HepG2 (cell line): ENCODE measurements around the gene PKP4. TPM values are rescaled to one million over a fixed set of nuclear protein-coding genes. Genes with fewer than 3 reads are reported as not detected.

Source experiments
- ARID5B ChIP-seq: IDR thresholded peaks from 2 replicates; pipeline ENCODE4 v1.4.0; 2020; ENCODE audit warnings: mild to moderate bottlenecking, missing genetic modification reagents
- HDAC1 ChIP-seq: sonication (generic); formaldehyde crosslinking; IDR thresholded peaks from 2 replicates; pipeline ENCODE4 v1.5.1; 2020; ENCODE audit warnings: mild to moderate bottlenecking, missing genetic modification reagents
- KLF16 ChIP-seq, 2 experiments: sonication (generic) in 1 of 2; formaldehyde crosslinking in 1 of 2; IDR thresholded peaks; 2 replicates each; pipeline versions ENCODE4 v1.6.1 to v1.8.0; 2016 to 2023; ENCODE audit warnings: missing genetic modification reagents in 2 of 2, missing compliant biosample characterization in 1 of 2
- POLR2AphosphoS2 ChIP-seq: IDR thresholded peaks from 2 replicates; pipeline ENCODE4 v1.6.1; 2011; ENCODE audit warnings: low read depth, low read length, improper control_type of control experiment
- RARA ChIP-seq: IDR thresholded peaks from 2 replicates; pipeline ENCODE4 v1.6.1; 2016; ENCODE audit warnings: missing genetic modification reagents, missing compliant biosample characterization
- SYNCRIP ChIP-seq: fragments of 200-400 bp; formaldehyde crosslinking; IDR thresholded peaks from 2 replicates; pipeline ENCODE4 v1.6.1; 2018; ENCODE audit warnings: mild to moderate bottlenecking, low read depth, low read length; ENCODE audit not compliant: insufficient read depth
- TEAD3 ChIP-seq: optimal IDR thresholded peaks from 2 replicates; pipeline ENCODE3; 2016; ENCODE audit warnings: borderline replicate concordance
- ZBED4 ChIP-seq: sonication (generic); formaldehyde crosslinking; IDR thresholded peaks from 2 replicates; pipeline ENCODE4 v1.4.0; 2020; ENCODE audit warnings: missing genetic modification reagents, borderline replicate concordance
- ZBTB20 ChIP-seq: sonication (generic); formaldehyde crosslinking; IDR thresholded peaks from 2 replicates; pipeline ENCODE4 v1.8.1; 2023; ENCODE audit warnings: missing genetic modification reagents, low read depth, mild to moderate bottlenecking, borderline replicate concordance
- ZNF20 ChIP-seq: sonication (generic); formaldehyde crosslinking; IDR thresholded peaks from 2 replicates; pipeline ENCODE4 v1.4.0; 2020; ENCODE audit warnings: mild to moderate bottlenecking, moderate library complexity, missing genetic modification reagents
- ZNF251 ChIP-seq: sonication (generic); formaldehyde crosslinking; IDR thresholded peaks from 2 replicates; pipeline ENCODE4 v1.9.0; 2021; ENCODE audit warnings: mild to moderate bottlenecking, missing genetic modification reagents
- ZNF337 ChIP-seq: sonication (generic); formaldehyde crosslinking; IDR thresholded peaks from 2 replicates; pipeline ENCODE4 v1.5.1; 2020; ENCODE audit warnings: missing genetic modification reagents, low read depth, mild to moderate bottlenecking, borderline replicate concordance
- ZNF841 ChIP-seq: sonication (generic); formaldehyde crosslinking; IDR thresholded peaks from 2 replicates; pipeline ENCODE4 v1.8.1; 2023; ENCODE audit warnings: missing genetic modification reagents, borderline replicate concordance
- polyA plus RNA-seq, 8 experiments: library from polyadenylated mRNA; depleted of rRNA in 3 of 8; stranded (reverse) in 7 of 8; unstranded in 1 of 8; fragments of >200 nt; fragmentation: Illumina TruSeq in 4 of 8; extraction: Trizol in 4 of 8; gene quantifications; 2 replicates each; pipeline versions ENCODE4 v1.2.1 to v1.2.3, GENCODE V29; 2011 to 2016; ENCODE audit warnings: low read depth in 4 of 8, missing spikeins in 1 of 8, mixed read lengths in 1 of 8; ENCODE audit not compliant: insufficient read depth in 1 of 8
- total RNA-seq, 5 experiments: library from RNA; depleted of rRNA; stranded (reverse); fragments of >200 nt; fragmentation: Illumina TruSeq; extraction: Trizol; gene quantifications; 2 replicates each; pipeline ENCODE4 v1.2.3, GENCODE V29; 2016; ENCODE audit warnings: low read depth in 1 of 5
- TF ChIP-seq, protein P1 (sequence below): sonication (generic); IDR thresholded peaks from 2 replicates; pipeline ENCODE4 v1.6.1; 2016; ENCODE audit warnings: low read depth, borderline replicate concordance
- TF ChIP-seq, protein P2 (sequence below): sonication (generic); formaldehyde crosslinking; conservative IDR thresholded peaks from 2 replicates; pipeline ENCODE4 v1.5.0; 2020; ENCODE audit warnings: missing genetic modification reagents

The PKP4 gene
- total and polyA plus RNA-seq, 2 of the 13 experiments (the other 11 are each of a cell fraction or from before 2014, with no cell fraction given): 80.9 to 90.5 TPM

- TF ChIP-seq HDAC1 (CRISPR knock-in tag): 0 out of 2 replicates have a peak, but pooled peaks have one; percentile 18
- no peak for TF ChIP-seq KLF16 (CRISPR knock-in tag; IDR thresholded peaks at IDR 0.05)
- TF ChIP-seq POLR2AphosphoS2: no peak
- no peak for TF ChIP-seq ZBED4 (CRISPR knock-in tag)
- TF ChIP-seq RARA (CRISPR knock-in tag): no peak
- TF ChIP-seq ZNF841 (CRISPR knock-in tag): no peak
- no peak for TF ChIP-seq ZNF20 (CRISPR knock-in tag)
- TF ChIP-seq ARID5B (CRISPR knock-in tag): no peak
- TF ChIP-seq, protein P1, sequence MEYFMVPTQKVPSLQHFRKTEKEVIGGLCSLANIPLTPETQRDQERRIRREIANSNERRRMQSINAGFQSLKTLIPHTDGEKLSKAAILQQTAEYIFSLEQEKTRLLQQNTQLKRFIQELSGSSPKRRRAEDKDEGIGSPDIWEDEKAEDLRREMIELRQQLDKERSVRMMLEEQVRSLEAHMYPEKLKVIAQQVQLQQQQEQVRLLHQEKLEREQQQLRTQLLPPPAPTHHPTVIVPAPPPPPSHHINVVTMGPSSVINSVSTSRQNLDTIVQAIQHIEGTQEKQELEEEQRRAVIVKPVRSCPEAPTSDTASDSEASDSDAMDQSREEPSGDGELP: peak; percentile 45; the same call in 1 of the 2 replicates
- TF ChIP-seq, protein P2, sequence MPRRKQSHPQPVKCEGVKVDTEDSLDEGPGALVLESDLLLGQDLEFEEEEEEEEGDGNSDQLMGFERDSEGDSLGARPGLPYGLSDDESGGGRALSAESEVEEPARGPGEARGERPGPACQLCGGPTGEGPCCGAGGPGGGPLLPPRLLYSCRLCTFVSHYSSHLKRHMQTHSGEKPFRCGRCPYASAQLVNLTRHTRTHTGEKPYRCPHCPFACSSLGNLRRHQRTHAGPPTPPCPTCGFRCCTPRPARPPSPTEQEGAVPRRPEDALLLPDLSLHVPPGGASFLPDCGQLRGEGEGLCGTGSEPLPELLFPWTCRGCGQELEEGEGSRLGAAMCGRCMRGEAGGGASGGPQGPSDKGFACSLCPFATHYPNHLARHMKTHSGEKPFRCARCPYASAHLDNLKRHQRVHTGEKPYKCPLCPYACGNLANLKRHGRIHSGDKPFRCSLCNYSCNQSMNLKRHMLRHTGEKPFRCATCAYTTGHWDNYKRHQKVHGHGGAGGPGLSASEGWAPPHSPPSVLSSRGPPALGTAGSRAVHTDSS: no peak
- no peak for TF ChIP-seq ZNF251
- TF ChIP-seq ZNF337 (CRISPR knock-in tag): no peak
- TF ChIP-seq ZBTB20 (CRISPR knock-in tag): no peak
- TF ChIP-seq TEAD3 (CRISPR knock-in tag): peak; percentile 23
- TF ChIP-seq SYNCRIP: no peak
These were observed 270.3 kb downstream of the PKP4 start (continued) for GRCh38 chr2:158726911-158727592.
